ENCODE data around the gene GADD45B. TPM values are rescaled to one million over a fixed set of nuclear protein-coding genes. Genes with fewer than 3 reads are reported as not detected.

Gene GADD45B
- polyA plus RNA-seq, 1 donor from 2014 or later: 98.0 TPM

GRCh38 chr19:2474232-2475017, 1.5 kb upstream of the GADD45B start:
- H3K27me3 Mint-ChIP-seq: no peaks in the 10 kb centered on the region
- peak overlapping the region; percentile 90 to 95 (median 92) for H3K4me3 Mint-ChIP-seq
- H3K36me3 Mint-ChIP-seq: no peaks in the 10 kb centered on the region
- peaks cover 12 to 17% (median 14%) of the 10 kb centered on the region in 3 donors for H3K4me1 Mint-ChIP-seq
- H3K27ac Mint-ChIP-seq: peak overlapping the region; percentile 39 to 91 (median 88)
- H3K9me3 Mint-ChIP-seq: no peaks in the 10 kb centered on the region

DNA sequence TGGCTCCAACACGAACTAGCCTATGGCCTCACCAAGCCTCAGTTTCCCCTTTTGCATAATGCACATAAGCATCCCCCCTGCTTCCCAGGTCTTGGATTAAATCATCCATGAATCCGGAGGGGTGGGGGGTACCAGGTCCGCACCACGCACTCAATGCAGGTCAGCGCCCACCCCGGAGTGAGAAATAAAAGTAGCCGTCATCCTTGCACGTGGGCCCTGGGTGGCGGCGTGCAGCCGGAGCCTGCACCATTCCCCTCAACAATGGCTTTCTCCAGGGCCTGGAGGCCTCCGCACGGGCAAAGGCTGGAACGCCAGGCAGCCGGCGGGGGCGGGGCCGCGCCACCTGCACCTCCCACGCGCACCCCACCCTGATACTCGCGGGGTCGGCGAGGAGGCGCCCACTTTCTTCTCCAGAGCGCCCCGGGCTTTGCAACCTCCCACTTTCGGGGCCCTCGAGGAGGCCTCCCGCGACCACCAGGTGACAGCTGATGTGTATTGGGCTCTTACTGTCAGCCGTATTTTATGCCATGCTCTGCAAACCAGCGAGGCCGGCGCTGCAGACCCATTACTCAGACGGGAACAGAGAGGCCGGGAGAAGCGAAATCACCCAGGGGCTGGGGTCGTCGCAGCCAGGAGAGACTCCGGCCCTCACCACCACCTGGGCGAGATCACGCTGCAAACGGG, 767 bp upstream of the GADD45B start:
- Mint-ChIP-seq H3K4me3 (peak overlapping the region; percentile 90 to 95 (median 92)), H3K27me3 (no peaks in the 10 kb centered on the region), H3K27ac (peak overlapping the region; percentile 88 to 97 (median 91)), H3K4me1 (peaks cover 10 to 16% (median 14%) of the 10 kb centered on the region in 3 donors), H3K9me3 (no peaks in the 10 kb centered on the region), H3K36me3 (no peaks in the 10 kb centered on the region)

DNA sequence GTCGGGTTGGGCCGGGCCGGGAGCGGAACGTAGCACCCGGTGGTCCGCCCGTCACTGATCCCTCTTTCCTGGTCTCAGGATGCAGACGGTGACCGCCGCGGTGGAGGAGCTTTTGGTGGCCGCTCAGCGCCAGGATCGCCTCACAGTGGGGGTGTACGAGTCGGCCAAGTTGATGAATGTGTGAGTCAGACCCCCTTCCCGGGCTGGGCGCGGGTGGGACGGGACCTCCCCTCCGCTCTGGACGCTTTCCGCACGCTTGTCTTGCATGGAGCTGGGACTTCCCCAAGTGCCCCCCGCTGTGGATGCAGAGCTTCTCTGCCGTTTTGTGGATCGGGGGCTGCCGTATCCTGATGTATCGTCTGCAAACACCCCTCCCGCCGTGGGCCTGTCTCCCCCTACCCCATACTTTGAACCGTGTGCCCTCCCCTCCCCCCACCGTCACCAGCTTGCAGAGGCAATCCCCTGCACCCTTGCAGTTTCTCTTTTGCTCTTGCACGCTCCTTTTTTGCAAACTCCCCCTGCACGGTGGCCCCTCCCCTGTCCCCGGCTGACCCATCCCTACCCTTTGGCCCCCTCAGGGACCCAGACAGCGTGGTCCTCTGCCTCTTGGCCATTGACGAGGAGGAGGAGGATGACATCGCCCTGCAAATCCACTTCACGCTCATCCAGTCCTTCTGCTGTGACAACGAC, 669 bp downstream of the GADD45B start:
- H3K36me3 Mint-ChIP-seq: peaks cover 2% of the 10 kb centered on the region
- peak overlapping the region; percentile 91 to 98 (median 97) for H3K27ac Mint-ChIP-seq
- no peaks in the 10 kb centered on the region for H3K9me3 Mint-ChIP-seq
- H3K4me1 Mint-ChIP-seq: peaks cover 11 to 21% (median 14%) of the 10 kb centered on the region in 3 donors
- no peaks in the 10 kb centered on the region for H3K27me3 Mint-ChIP-seq
- H3K4me3 Mint-ChIP-seq: peak overlapping the region; percentile 92 to 98 (median 96)

DNA sequence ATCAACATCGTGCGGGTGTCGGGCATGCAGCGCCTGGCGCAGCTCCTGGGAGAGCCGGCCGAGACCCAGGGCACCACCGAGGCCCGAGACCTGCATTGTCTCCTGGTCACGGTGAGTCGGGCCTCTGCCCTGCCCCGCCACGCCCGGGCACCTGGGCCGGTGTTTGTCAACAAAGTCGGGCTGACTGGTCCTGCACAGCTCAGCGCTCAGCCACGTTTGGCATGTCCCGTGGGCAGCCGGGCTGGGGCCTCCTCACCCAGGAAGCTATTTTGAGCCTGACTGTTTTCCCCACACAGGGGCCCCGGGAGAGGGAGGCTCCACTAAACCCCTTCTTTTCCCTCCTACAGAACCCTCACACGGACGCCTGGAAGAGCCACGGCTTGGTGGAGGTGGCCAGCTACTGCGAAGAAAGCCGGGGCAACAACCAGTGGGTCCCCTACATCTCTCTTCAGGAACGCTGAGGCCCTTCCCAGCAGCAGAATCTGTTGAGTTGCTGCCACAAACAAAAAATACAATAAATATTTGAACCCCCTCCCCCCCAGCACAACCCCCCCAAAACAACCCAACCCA, 1.3 kb downstream of the GADD45B start:
- Mint-ChIP-seq H3K27ac (peak overlapping the region; percentile 91 to 98 (median 97)), H3K9me3 (no peaks in the 10 kb centered on the region), H3K36me3 (peaks cover 3% of the 10 kb centered on the region), H3K4me1 (peaks cover 11 to 21% (median 14%) of the 10 kb centered on the region in 3 donors), H3K4me3 (peak overlapping the region; percentile 92 to 98 (median 96)), H3K27me3 (no peaks in the 10 kb centered on the region)

DNA sequence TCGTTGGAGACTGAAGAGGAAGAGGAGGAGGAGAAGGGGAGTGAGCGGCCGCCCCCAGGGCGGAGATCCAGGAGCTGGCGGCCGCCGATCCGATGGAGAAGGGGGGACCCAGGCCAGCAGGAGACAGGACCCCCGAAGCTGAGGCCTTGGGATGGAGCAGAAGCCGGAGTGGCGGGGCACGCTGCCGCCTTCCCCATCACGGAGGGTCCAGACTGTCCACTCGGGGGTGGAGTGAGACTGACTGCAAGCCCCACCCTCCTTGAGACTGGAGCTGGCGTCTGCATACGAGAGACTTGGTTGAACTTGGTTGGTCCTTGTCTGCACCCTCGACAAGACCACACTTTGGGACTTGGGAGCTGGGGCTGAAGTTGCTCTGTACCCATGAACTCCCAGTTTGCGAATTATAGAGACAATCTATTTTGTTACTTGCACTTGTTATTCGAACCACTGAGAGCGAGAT, 1.8 kb downstream of the GADD45B start:
- Mint-ChIP-seq H3K27me3 (no peaks in the 10 kb centered on the region), H3K27ac (peak overlapping the region; percentile 91 to 97 (median 92)), H3K9me3 (no peaks in the 10 kb centered on the region), H3K36me3 (peaks cover 3% of the 10 kb centered on the region), H3K4me1 (peaks cover 11 to 21% (median 14%) of the 10 kb centered on the region in 3 donors), H3K4me3 (peak overlapping the region; percentile 92 to 98 (median 96))

DNA sequence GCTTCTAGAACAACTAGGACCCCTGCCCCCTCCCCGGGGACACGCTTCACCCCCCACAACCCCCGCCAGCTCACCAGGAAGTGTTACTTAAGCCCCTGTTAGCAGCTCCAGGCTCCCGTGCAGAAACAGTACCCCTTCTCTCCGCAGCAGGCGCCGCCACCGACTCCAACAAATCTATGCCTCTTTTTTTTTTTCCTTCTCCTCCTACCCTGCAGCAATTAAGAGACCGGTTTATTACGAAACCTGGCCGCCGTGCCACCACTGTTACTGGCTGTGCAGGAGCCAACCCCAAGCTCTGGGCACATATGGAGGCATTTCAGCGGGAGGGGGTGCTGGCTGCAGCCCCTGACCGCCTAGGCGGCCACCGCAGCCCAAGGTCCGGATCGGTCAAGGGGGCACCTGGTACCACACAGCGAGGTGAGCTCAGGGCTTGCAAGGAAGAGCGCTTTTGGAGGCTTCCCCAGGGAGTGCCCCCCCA, 2.4 kb downstream of the GADD45B start:
- peaks cover 3% of the 10 kb centered on the region for H3K36me3 Mint-ChIP-seq
- H3K4me1 Mint-ChIP-seq: peaks cover 11 to 21% (median 14%) of the 10 kb centered on the region in 3 donors
- H3K4me3 Mint-ChIP-seq: peak overlapping the region; percentile 92 to 98 (median 96)
- no peaks in the 10 kb centered on the region for H3K9me3 Mint-ChIP-seq
- H3K27me3 Mint-ChIP-seq: no peaks in the 10 kb centered on the region
- peak overlapping the region; percentile 91 to 97 (median 92) for H3K27ac Mint-ChIP-seq

GRCh38 chr19:2478756-2479555, 3.0 kb downstream of the GADD45B start:
- peaks cover 3% of the 10 kb centered on the region for H3K36me3 Mint-ChIP-seq
- H3K27me3 Mint-ChIP-seq: no peaks in the 10 kb centered on the region
- H3K4me1 Mint-ChIP-seq: peaks cover 11 to 21% (median 14%) of the 10 kb centered on the region in 3 donors
- peak overlapping the region; percentile 93 to 98 (median 96) for H3K4me3 Mint-ChIP-seq
- H3K9me3 Mint-ChIP-seq: peaks cover 0 to 4% (median 4%) of the 10 kb centered on the region in 3 donors
- peak overlapping the region; percentile 91 to 97 (median 92) for H3K27ac Mint-ChIP-seq

GRCh38 chr19:2479556-2480194, 3.7 kb downstream of the GADD45B start:
- Mint-ChIP-seq H3K27ac (peak overlapping the region; percentile 31 to 91 (median 71)), H3K27me3 (no peaks in the 10 kb centered on the region), H3K4me3 (peak overlapping the region; percentile 77 to 93 (median 90)), H3K36me3 (peaks cover 3% of the 10 kb centered on the region), H3K4me1 (peaks cover 14 to 21% (median 16%) of the 10 kb centered on the region in 3 donors), H3K9me3 (peaks cover 0 to 5% (median 5%) of the 10 kb centered on the region in 3 donors)

DNA sequence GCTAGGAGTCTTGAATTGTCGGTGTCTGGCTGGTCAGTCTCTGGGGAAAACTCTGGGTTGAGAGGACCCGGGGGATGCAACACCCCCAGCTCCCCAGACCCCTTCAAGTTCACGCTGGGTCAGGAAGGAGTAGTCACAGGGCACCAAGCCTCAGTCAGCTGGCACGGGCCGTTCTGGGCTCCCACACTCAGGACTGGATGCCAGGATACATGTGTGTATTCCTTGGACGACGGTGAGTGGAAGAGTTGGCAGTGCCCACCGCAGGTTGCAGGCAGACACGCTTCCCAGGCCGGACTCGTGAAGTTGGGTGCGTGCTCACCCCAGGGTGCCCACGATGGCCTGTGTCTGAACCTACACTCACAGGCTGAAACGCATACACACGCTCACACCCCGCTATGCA, 5.5 kb downstream of the GADD45B start:
- H3K9me3 Mint-ChIP-seq: peaks cover 0 to 6% (median 5%) of the 10 kb centered on the region in 3 donors
- peaks cover 15 to 29% (median 20%) of the 10 kb centered on the region in 3 donors for H3K4me1 Mint-ChIP-seq
- peaks cover 2% of the 10 kb centered on the region for H3K27me3 Mint-ChIP-seq
- peaks cover 3% of the 10 kb centered on the region for H3K36me3 Mint-ChIP-seq
- peak overlapping the region in 1 of 3 donors; percentile 91 for H3K27ac Mint-ChIP-seq
- H3K4me3 Mint-ChIP-seq: peak overlapping the region in 2 of 4 donors; percentile 69 to 93

DNA sequence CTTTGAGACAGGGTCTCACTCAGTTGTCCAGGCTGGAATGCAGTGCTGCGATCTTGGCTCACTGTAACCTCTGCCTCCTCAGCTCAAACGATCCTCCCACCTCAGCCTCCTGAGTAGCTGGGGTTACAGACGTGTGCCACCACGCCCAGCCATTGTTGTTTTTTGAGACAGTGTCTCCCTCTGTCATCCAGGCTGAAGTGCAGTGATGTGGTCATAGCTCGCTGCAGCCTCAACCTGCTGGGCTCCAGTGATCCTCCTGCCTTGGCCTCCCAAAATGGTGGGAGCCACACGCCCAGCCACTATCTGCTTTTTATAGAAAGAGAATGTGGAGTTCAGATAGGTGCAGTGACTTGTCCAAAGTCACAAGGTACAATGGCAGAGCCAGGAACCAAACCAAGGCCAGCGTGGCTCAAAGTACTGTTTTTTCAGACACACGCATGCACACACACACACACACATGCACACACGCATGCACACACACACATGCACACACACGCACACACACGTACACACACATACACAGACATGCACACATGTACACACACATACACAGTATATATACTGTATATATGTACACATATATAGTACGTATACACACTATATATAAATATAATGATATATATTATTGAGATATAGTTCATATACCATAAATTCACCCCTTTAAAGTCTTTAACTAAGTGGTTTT, 6.6 kb downstream of the GADD45B start:
- Mint-ChIP-seq H3K27me3 (peaks cover 6% of the 10 kb centered on the region), H3K4me1 (peaks cover 19 to 27% (median 19%) of the 10 kb centered on the region in 3 donors), H3K4me3 (peak overlapping the region in 1 of 4 donors; percentile 50), H3K9me3 (peaks cover 0 to 6% (median 5%) of the 10 kb centered on the region in 3 donors), H3K27ac (peak overlapping the region in 1 of 3 donors; percentile 15), H3K36me3 (peaks cover 3% of the 10 kb centered on the region)

DNA sequence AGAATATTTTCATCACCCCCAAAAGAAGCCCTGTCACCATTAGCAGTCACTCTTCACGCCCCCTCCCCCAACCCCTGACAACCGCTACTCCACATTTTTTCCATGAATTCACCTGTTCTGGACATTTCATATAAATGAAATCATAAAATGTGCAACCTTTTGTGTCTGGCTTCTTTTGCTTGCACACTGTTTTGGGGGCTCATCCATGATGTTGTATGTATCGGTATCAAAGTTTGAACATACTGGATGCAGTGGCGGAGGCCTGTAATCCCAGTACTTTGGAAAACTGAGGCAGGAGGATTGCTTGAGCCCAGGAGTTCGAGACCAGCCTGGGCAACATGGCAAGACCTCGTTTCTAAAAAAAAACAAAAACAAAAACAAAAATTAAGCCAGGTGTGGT, 7.2 kb downstream of the GADD45B start:
- peaks cover 15 to 24% (median 16%) of the 10 kb centered on the region in 3 donors for H3K4me1 Mint-ChIP-seq
- peaks cover 6% of the 10 kb centered on the region for H3K27me3 Mint-ChIP-seq
- H3K27ac Mint-ChIP-seq: peak overlapping the region in 1 of 3 donors; percentile 17
- H3K9me3 Mint-ChIP-seq: peaks cover 0 to 6% (median 5%) of the 10 kb centered on the region in 3 donors
- H3K4me3 Mint-ChIP-seq: no peak overlapping the region
- peaks cover 3% of the 10 kb centered on the region for H3K36me3 Mint-ChIP-seq

GRCh38 chr19:2483484-2484151, 7.7 kb downstream of the GADD45B start:
- peaks cover 3% of the 10 kb centered on the region for H3K36me3 Mint-ChIP-seq
- H3K9me3 Mint-ChIP-seq: peaks cover 0 to 6% (median 5%) of the 10 kb centered on the region in 3 donors
- peaks cover 8% of the 10 kb centered on the region for H3K27me3 Mint-ChIP-seq
- peak overlapping the region in 1 of 3 donors; percentile 17 for H3K27ac Mint-ChIP-seq
- peak overlapping the region in 1 of 4 donors; percentile 36 for H3K4me3 Mint-ChIP-seq
- peaks cover 9 to 21% (median 14%) of the 10 kb centered on the region in 3 donors for H3K4me1 Mint-ChIP-seq
